ENCODE results near the gene SPATA17. TPM values are rescaled to one million over a fixed set of nuclear protein-coding genes. Genes with fewer than 3 reads are reported as not detected.

SPATA17 gene
- total RNA-seq, 6 experiments from 2014 or later, result 0.24 to 0.31 TPM; not detected in 4

- intact Hi-C loops (cut with DNase I), result no loop called here
- no peak for ATAC-seq
Observed at GRCh38 chr1:217642455-217642854, 11.3 kb downstream of the SPATA17 start.

GRCh38 chr1:217647791-217648190, 16.6 kb downstream of the SPATA17 start:
- DNase-seq, result no peak
- 88% methylated on average over 12 of the region's 13 CpGs for WGBS (ENCODE audit: insufficient coverage, low coverage, low lambda C conversion rate, missing lambda C conversion rate)
- no peak overlapping the region for H3K27ac ChIP-seq
- intact Hi-C loops (cut with DNase I), result no loop called here
- no peaks in the 10 kb centered on the region for H3K36me3 ChIP-seq
- no peak overlapping the region for H3K4me3 ChIP-seq
- H3K27me3 ChIP-seq, result no peaks in the 10 kb centered on the region
- no peak for ATAC-seq
- TF ChIP-seq CTCF (IDR thresholded peaks at IDR 0.05) (no peak), POLR2A (IDR thresholded peaks at IDR 0.05) (no peak)
- H3K9me3 ChIP-seq, result no peaks in the 10 kb centered on the region
- H3K4me1 ChIP-seq, result no peaks in the 10 kb centered on the region

More at GRCh38 chr1:217642455-217642854, 11.3 kb downstream of the SPATA17 start:
- TF ChIP-seq POLR2A (IDR thresholded peaks at IDR 0.05) (no peak), CTCF (IDR thresholded peaks at IDR 0.05) (no peak)
- WGBS (ENCODE audit: insufficient coverage, low coverage, low lambda C conversion rate, missing lambda C conversion rate), result 52% methylated on average over 6 of the region's 6 CpGs
- no peak overlapping the region for H3K27ac ChIP-seq
- no peaks in the 10 kb centered on the region for H3K4me1 ChIP-seq
- DNase-seq, result no peak
- no peaks in the 10 kb centered on the region for H3K36me3 ChIP-seq
- no peaks in the 10 kb centered on the region for H3K9me3 ChIP-seq
- H3K27me3 ChIP-seq, result no peaks in the 10 kb centered on the region
- no peak overlapping the region for H3K4me3 ChIP-seq

GRCh38 chr1:217650674-217651073, 19.5 kb downstream of the SPATA17 start:
- ATAC-seq, result no peak
- intact Hi-C loops (cut with DNase I), result no loop called here
- DNase-seq, result no peak
- Histone ChIP-seq H3K4me3 (no peak overlapping the region), H3K9me3 (no peaks in the 10 kb centered on the region), H3K27me3 (no peaks in the 10 kb centered on the region), H3K36me3 (no peaks in the 10 kb centered on the region), H3K27ac (no peak overlapping the region), H3K4me1 (no peaks in the 10 kb centered on the region)
- 81% methylated on average over 4 of the region's 4 CpGs for WGBS (ENCODE audit: insufficient coverage, low coverage, low lambda C conversion rate, missing lambda C conversion rate)
- TF ChIP-seq POLR2A (IDR thresholded peaks at IDR 0.05) (no peak), CTCF (IDR thresholded peaks at IDR 0.05) (no peak)

- peak in 1 of 4 donors; percentile 33 for ATAC-seq
- H3K27me3 ChIP-seq, result no peaks in the 10 kb centered on the region
- H3K4me3 ChIP-seq, result no peak overlapping the region
- no peaks in the 10 kb centered on the region for H3K4me1 ChIP-seq
- no peak for DNase-seq
- no peak overlapping the region for H3K27ac ChIP-seq
- H3K36me3 ChIP-seq, result no peaks in the 10 kb centered on the region
- TF ChIP-seq POLR2A (IDR thresholded peaks at IDR 0.05) (no peak), CTCF (IDR thresholded peaks at IDR 0.05) (peak; percentile 21 to 35 (median 34))
- intact Hi-C loops (cut with DNase I), result no loop called here
- no peaks in the 10 kb centered on the region for H3K9me3 ChIP-seq
- 39% methylated on average over 5 of the region's 5 CpGs for WGBS (ENCODE audit: insufficient coverage, low coverage, low lambda C conversion rate, missing lambda C conversion rate)
Observed at GRCh38 chr1:217660353-217661062, 29.4 kb downstream of the SPATA17 start.

Data from right lobe of liver (tissue), 6 donors.